ENCODE results near the gene CAMTA1.
"Not testable (repeated sequence)": the region's sequence is repeated elsewhere in the genome, so short reads cannot be mapped to it uniquely, and the experiment has no call there.

The CAMTA1 gene

DNA sequence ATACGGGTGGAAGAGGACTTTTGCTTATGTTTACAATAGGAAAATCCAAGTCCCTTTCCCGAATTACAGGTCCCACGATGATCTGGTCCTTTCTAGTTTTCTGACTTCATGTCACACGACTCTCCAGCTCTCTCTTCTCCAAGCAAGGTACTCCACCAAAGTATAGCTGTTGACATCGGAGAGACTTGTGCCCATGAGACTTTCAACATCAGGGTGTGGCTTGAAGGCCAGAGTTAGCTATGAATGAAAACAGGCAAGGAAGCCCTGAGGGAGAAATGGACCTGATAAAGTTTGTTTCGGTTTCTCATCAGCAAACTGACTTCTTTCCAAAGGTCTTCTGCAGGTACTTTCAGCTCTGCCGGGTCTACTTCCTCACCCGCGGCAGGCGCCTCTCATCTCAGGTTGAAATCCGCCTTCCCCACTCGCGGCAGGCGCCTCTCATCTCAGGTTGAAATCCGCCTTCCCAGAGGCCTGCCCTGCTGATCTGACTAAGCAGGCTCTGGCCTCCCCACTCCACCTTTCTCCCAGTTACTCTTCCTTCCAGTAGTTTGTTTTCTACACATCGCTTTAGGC is 996.8 kb downstream of the CAMTA1 start:
- DNase-seq (ENCODE audit: low read depth): no peak

DNA sequence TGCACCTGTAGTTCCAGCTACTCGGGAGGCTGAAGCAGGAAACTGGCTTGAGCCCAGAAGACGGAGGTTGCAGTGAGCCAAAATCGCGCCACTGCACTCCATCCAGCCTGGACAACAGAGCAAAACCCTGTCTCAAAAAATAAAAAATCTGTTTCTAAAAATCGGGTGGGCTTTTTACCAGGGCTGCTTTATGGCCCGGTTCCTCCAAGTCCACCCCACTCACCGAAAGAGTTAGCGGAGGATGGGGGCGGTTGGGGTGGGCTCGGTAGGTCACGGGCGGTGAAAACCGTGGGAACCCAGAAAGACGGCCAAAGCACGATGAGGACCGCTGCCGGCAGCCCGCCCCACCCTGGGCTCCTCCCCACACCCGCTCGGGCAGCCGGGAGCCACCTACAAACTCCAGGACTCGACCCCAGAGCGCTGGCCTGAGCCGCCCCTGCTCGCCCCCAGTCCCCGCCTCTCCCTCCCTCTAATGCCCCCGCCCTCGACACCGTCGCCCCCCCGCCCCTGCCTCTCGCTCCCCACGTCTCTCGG is 998.0 kb downstream of the CAMTA1 start:
- no peak for DNase-seq (ENCODE audit: low read depth)

DNA sequence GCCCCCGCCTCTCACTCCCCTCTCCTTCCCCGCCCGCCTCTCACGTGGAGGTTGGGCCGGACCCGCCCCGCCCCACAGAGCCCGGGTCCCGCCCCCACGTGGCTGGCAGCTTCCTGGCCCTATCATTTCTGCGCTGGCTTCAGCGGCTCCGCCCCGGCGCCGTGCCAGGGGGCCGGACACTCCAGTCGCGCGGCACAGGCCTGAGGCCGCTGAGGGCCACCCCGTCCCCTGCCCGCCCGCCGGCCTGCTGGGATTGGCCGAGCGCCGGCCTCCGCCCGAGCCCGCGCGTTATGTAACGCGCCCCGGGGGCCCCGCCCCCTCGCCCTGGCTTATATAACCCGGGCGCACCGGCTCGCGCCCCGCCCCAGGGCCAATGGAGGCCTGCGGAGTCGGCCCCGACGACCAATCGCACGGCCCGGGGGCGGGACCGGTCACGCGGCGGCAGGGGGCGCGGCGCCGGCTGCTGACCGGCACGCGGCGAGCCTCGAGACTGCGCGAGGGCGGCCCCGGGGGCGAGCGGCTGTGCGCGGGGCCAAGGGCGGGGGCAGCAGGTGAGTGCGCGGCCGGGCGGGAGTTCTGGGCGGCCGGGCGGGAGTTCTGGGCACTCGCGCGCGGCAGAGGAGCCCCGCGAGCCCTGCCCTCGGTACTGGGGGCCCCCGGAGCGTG is 998.7 kb downstream of the CAMTA1 start, which contains the start of gene PER3:
Gene PER3 (plus strand): TSS at position 466 of the 666 bp plus-strand sequence. CDS start 587 bp downstream, outside the sequence.
- peak; percentile 88 for DNase-seq (ENCODE audit: low read depth)

DNA sequence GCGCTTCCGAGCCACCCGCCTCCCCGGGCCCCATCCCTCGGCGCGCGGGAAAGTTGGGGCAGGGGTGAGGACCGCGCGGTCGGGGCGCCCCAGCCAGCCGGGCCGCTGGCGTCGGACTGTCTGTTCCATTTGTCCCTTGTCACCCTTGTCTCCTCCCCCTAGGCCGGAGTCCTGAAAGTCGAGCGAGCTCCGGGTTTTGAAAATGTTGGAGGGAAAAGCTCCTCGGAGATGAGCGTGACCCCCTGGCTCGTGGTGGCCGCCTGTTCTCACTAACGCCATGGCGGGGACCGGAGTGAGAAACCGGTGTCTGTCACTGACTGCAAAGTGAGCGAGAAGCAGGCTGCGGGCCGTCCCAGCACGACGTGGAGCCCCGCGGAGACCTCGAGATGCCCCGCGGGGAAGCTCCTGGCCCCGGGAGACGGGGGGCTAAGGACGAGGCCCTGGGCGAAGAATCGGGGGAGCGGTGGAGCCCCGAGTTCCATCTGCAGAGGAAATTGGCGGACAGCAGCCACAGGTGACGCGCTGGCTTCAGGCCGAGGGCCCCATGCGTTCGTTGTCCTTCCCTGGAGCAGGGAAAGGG is 999.3 kb downstream of the CAMTA1 start:
- DNase-seq (ENCODE audit: low read depth): no peak

DNA sequence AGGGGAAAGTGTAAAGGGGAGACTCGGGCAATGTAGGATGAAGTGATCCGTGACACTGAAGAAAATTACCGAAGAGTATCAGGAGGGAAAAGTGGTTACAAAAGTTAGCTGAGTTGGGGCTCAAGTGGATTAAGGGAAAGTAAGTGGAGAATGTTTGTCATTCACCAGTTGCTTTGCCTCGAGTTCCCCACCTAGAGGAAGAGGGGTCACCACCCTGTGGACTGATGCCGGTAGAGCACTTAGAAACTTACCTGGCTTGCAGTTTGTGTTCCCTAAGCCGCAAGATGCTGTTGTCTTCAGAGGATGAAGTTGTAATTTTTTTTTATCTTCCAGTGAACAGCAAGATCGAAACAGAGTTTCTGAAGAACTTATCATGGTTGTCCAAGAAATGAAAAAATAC is 999.9 kb downstream of the CAMTA1 start:
- DNase-seq (ENCODE audit: low read depth): no peak

DNA sequence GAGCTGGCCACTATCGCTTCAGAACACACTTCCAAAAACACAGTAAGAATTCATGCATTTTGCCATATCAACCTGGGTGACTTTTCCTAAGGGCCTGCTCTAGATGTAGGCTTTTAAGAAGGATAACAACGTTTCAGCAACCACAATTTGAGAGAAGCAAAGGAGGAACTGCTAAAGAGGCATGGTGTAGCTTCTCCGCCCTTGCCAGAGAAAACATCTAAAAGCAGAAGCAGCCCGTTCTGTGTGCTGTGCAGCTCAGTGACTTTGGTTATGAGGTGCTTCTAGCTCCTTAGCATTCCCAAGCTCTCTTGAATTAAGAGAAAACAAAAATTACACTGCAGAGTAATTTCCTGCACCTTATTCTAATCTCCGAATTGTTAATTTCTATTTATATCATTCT is 1001.5 kb downstream of the CAMTA1 start:
- no peak for DNase-seq (ENCODE audit: low read depth)

DNA sequence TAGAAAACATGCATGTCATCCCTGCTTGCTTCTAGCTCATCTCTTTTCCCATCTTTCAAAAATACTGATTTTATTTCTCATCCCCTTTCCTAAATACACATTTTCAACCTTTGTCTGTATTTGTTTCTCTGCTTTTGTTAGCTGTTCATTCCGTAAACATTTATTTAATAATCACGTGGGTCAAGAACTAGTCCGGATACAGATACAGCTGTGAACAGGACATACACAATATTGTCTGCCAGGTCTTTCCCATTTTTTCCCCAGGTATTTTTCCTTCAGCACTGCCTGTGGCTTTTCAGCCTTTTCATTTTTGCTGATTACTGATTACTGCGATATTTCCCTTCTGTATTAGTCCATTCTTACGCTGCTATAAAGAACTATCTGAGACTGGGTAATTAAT is 1004.6 kb downstream of the CAMTA1 start:
- DNase-seq (ENCODE audit: low read depth): no peak

DNA sequence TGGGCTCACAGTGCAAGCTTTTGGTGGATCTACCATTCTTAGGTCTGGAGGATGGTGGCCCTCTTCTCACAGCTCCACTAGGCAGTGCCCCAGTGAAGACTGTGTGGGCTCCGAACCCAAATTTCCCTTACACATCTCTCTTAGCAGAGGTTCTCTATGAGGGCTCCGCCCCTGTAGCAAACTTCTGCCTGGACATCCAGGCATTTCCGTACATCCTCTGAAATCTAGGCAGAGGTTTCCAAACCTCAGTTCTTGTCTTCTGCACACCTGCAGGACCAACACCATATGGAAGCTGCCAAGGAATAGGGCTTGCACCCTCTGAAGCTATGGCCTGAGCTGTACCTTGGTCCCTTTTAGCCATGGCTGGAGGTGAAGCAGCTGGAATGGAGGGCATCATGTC is 1005.8 kb downstream of the CAMTA1 start:
- DNase-seq (ENCODE audit: low read depth): not testable (repeated sequence)

DNA sequence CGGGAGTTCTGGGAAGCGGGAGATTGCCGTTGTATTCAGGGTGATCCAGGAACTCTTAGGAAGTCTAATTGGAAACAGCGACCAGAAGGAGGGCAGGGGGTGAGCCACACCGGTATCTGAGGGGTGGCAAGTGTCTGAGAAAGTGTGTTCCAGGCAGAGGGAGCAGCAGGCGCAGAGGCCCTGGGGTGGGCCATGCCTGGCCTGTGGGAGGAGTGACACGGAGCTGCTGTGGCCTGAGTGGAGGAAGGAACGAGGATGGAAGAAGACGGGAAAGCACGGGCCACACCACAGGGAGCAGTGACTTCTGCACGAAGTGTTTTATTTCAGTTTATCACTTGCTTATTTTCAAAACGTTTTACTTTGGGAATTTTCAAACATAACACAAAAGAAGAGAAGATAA is 1010.2 kb downstream of the CAMTA1 start:
- no peak for DNase-seq (ENCODE audit: low read depth)

DNA sequence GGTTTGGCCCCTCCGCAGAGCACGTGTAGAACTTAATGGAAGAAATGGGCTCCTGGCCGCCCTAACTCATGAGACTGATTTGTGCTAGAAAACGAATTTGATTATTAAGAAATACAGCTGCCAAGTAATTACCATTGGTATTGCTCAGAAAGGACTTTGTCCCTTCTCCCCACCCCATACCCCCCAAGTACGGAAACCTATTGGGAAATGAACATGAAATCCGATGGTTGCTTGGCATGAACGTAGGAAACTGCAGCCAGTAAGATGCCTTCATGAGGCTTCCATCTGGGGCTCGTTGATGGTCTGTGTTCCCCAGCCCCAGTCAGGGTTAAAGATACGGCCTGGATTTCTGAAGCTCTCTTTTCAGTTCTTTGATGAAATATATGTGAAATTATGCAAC is 1020.2 kb downstream of the CAMTA1 start:
- DNase-seq (ENCODE audit: low read depth): no peak

DNA sequence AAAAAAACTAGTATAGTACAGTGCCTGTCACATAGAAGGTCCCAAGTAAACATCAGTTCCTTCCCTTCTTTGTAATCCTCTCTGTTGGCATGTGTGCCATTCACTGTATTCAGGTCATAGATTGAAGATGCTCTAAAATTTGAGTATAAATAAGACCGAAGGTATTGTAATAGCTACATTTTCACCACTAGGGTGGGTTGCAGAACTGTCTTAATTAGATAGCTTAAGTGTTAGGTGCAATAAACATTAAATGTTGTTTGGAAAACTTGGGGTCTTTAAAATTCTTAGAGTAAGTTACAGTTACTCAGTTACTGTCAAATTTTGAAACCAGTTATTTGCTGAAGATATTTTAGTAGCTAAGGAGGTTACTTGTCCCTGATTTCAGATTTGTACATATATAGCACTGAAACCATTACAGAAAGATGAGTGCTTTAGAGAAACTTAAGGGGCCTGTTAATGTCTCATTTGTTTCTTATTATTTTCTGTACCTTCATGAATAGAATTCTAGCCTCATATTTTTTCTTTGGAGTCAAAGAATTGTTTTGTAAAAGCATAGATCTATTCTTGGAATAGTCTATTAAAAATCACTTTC is 1023.1 kb downstream of the CAMTA1 start:
- no peak for DNase-seq (ENCODE audit: low read depth)

DNA sequence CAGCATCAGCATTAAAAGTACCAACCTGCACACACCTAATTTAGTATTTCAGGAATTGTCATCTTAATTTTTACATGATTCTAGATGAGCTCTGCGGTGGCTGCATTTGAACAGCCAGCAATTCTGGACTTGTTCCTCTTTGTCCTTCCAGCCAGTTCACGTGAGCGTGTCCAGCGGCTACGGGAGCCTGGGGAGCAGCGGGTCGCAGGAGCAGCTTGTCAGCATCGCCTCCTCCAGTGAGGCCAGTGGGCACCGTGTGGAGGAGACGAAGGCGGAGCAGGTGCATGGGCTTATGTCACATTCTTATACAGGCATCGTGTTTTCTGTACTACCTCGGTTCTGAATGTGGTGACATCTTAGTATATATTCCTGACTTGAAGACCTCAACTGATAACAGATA is 1024.5 kb downstream of the CAMTA1 start:
- no peak for DNase-seq (ENCODE audit: low read depth)

DNA sequence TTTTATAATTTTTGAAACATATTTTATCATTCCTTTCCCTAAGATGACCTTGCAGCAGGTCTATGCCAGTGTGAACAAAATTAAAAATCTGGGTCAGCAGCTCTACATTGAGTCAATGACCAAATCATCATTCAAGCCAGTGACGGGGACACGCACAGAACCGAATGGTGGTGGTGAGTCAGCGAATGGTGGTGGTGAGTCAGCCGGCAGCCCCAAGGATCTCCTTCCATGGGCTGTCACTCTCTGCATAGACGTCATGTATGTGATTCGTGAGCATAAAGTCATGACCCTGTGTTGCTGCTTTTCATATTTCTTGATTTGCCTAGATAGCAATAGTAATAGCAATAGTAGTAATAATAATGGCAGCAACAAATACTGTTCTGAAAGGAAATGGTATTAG is 1025.1 kb downstream of the CAMTA1 start:
- no peak for DNase-seq (ENCODE audit: low read depth)

DNA sequence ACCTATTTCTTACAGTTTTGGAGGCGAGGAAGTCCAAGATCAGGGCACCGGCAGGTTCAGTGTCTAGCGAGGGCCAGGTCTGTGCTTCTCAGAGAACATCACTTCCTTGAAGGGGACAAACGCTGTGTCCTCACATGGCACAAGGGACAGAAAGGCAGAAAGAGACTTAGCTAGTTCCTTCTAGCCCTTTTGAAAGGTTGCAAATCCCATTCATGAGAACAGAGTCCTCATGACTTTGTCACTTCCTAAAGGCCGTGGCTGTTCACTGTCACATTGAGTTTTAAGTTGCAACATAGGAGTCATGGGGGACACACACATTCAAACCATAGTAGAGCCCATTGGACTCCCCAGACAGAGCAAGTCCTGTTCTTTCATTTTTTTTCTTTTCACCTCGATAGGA is 1026.2 kb downstream of the CAMTA1 start:
- DNase-seq (ENCODE audit: low read depth): no peak

DNA sequence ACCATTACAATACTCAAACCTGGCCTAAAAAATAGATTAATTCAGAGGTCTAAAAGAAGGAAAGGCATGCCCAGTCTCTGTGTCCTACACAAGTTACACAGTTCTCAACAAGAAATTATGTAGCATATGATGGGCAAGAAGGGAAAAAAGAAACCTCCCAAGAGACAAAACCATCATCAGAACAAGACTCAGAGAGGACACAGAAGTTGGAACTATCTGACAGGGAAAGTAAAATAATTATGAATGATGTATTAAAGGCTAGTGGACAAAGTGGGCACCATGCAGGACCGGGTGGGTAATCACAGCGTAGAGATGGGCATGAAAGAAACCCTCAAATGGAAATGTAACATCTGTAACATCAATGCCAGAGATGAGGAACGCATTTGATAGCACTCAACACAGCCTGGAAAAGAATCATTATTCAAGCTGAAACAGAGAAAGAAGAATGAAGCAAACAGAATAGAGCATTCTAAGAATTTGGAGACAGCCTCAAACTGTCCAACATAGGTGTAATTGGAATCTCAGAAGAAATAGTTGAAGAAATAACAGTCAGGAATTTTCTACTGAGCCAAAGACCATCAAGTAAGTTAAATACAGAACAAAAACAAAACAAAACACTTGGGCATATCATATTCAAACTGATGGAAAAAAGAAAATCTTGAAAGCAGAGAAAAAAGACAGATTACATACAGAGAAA is 1028.6 kb downstream of the CAMTA1 start:
- no peak for DNase-seq (ENCODE audit: low read depth)
